Lower leg skin (tissue), 4 donors: ENCODE measurements around the gene PTPN13. TPM values are rescaled to one million over a fixed set of nuclear protein-coding genes. Genes with fewer than 3 reads are reported as not detected.

Source experiments
- DNase-seq, 2 donors: peaks; one replicate each; pipeline ENCODE4 v3.0.0-alpha.2; 2019; ENCODE audit warnings: low spot score in 2 of 2
- H3K4me3 ChIP-seq: fragments of 200-600 bp; sonication (generic); 2 replicates; pipeline ENCODE4 v1.5.1; 2017; ENCODE audit warnings: mild to moderate bottlenecking, low read depth; ENCODE audit not compliant: poor library complexity, severe bottlenecking
- CTCF ChIP-seq, 3 donors: fragments of 450-650 bp; IDR thresholded peaks; one replicate each; pipeline ENCODE4 v1.5.1; 2016; ENCODE audit warnings: antibody characterized with exemption in 3 of 3, mild to moderate bottlenecking in 3 of 3, moderate library complexity in 2 of 3
- POLR2A ChIP-seq, 2 donors: fragments of 450-650 bp; IDR thresholded peaks; one replicate each; pipeline ENCODE4 v1.6.1; 2016 to 2017; ENCODE audit warnings: antibody characterized with exemption in 2 of 2, mild to moderate bottlenecking in 1 of 2, moderate library complexity in 1 of 2
- WGBS, 2 donors: methylation state at CpG; one replicate each; pipeline ENCODE4 v1.1.5; 2018; 5-methylcytosine and 5-hydroxymethylcytosine counted together
- intact Hi-C: fragments of 100-400 bp; cut with DNase I; formaldehyde crosslinking; loops from one replicate; pipeline ENCODE4 v1.15.0; 2023; ENCODE audit warnings: low total_unique reads
- total RNA-seq, 4 donors: library from RNA; depleted of rRNA; stranded (reverse); fragments of >200 nt; gene quantifications; one replicate each; pipeline ENCODE4 v1.1.0, GENCODE V29; 2016

Gene PTPN13
- total RNA-seq, 4 donors from 2014 or later = 98.7 to 135 (median 113) TPM

GRCh38 chr4:86737244-86737643 is 143.1 kb downstream of the PTPN13 start:
- 86 to 94% methylated on average over 1 of the region's 1 CpG for WGBS, 2 donors
- no peak for TF ChIP-seq CTCF (IDR thresholded peaks at IDR 0.05)
- TF ChIP-seq POLR2A (IDR thresholded peaks at IDR 0.05) = no peak
- no peak overlapping the region for H3K4me3 ChIP-seq
- no peak for DNase-seq
- intact Hi-C loops = no loop called here

DNA sequence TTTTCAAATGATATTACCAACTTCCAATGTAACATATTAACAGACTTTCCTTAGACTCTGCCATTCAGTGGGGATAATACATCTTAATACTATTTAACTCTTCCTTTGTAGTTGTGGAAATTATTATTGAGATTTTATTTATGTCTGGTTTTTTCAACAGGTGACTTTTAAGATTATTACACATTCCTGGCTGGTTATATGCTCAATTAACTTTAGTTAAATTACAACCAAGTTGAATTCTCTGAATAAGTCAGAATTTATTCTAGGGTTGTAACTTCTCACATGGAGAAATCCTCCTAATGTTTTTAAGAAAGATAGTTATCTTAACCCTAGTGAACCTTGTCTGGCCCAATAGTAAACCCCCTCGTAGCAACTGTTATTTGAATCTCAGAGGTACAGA is 147.7 kb downstream of the PTPN13 start:
- TF ChIP-seq CTCF (IDR thresholded peaks at IDR 0.05) = no peak
- no peak for TF ChIP-seq POLR2A (IDR thresholded peaks at IDR 0.05)
- no peak for DNase-seq
- WGBS, 2 donors = 89 to 92% methylated on average over 1 of the region's 1 CpG
- intact Hi-C loops = no loop called here
- no peak overlapping the region for H3K4me3 ChIP-seq

DNA sequence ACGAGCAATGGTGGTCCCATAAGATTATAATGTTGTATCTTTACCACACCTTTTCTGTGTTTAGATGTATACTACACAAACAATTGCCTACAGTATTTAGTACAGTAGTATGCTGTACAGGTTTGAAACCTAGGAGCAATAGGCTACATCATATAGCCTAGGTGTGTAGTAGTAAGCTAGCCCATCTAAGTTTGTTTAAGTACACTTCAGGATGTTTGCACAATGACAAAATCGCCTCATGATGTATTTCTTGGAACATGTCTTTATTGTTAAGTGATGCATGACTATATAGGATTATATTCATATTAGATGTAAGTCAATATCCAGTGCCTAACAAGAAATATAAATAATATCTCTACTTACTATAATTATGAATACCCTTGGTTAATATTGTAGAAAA is 150.5 kb downstream of the PTPN13 start:
- H3K4me3 ChIP-seq = no peak overlapping the region
- intact Hi-C loops = no loop called here
- DNase-seq = no peak
- TF ChIP-seq POLR2A (IDR thresholded peaks at IDR 0.05) (no peak), CTCF (IDR thresholded peaks at IDR 0.05) (no peak)
- WGBS, 2 donors = 88 to 99% methylated on average over 2 of the region's 2 CpGs

DNA sequence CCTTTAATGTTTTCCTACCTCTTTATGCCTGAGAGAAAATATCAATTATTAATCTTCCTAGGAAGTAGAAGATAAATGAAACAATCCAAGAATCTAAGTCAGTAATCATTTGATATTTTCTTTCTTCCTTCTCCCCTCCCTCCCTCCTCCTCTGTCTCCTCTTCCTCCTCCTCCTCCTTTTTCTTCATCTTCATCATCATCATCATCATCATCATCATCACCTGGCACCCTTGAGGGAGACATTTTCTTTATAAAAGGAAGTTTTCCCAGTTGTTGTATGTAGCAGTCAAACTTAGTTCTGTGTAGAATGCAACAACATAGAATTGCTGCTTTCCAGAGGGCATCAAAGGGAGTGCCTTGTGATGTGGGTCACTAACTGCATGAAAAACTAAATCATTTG is 155.0 kb downstream of the PTPN13 start:
- H3K4me3 ChIP-seq = no peak overlapping the region
- intact Hi-C loops = no loop called here
- no peak for TF ChIP-seq CTCF (IDR thresholded peaks at IDR 0.05)
- no peak for TF ChIP-seq POLR2A (IDR thresholded peaks at IDR 0.05)
- DNase-seq = no peak

DNA sequence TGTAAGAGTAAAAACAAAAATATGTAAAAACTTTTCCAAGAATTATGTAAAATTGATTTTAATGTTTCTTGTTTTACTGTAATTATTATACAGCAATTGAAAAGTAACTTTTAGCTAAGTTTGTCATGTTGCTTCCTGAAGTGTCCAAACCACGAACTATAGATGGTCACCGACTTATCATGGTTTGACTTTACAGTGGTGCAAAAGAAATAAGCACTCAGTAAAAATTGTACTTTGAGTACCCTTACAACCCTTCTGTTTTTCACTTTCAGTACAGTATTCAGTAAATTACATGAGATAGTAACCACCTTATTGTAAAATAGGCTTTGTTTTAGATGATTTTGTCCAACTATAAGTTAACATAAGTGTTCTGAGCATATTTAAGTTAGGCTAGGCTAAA is 161.3 kb downstream of the PTPN13 start:
- no peak for TF ChIP-seq CTCF (IDR thresholded peaks at IDR 0.05)
- no peak for TF ChIP-seq POLR2A (IDR thresholded peaks at IDR 0.05)
- WGBS, 2 donors = 89 to 92% methylated on average over 2 of the region's 2 CpGs
- intact Hi-C loops = no loop called here

GRCh38 chr4:86757468-86757867 is 163.4 kb downstream of the PTPN13 start:
- WGBS, 2 donors = 66 to 74% methylated on average over 3 of the region's 3 CpGs
- H3K4me3 ChIP-seq = no peak overlapping the region
- DNase-seq = no peak
- intact Hi-C loops = no loop called here
- TF ChIP-seq CTCF (IDR thresholded peaks at IDR 0.05) (no peak), POLR2A (IDR thresholded peaks at IDR 0.05) (no peak)

More for the DNA sequence above, 161.3 kb downstream of the PTPN13 start:
- no peak overlapping the region for H3K4me3 ChIP-seq
- DNase-seq = no peak
